Activated CD4-positive, CD25-positive, alpha-beta regulatory T cell treated with anti-CD3 and anti-CD28 coated beads, Interleukin-2, amount 50 U/mL, for 16 hours (primary cell): ENCODE data around the gene SULF2.
A peak's percentile ranks its signal among the peaks of the same experiment; 100 is the strongest.

Experiments
- DNase-seq: peaks from one replicate; pipeline ENCODE4 v3.0.0-alpha.2; 2020; ENCODE audit warnings: low read depth, low spot score

SULF2 gene

GRCh38 chr20:47684306-47685080 is 100.8 kb downstream of the SULF2 start:
- no peak for DNase-seq

- no peak for DNase-seq
Measured at GRCh38 chr20:47682916-47683315, 102.4 kb downstream of the SULF2 start.

- DNase-seq: no peak
Measured at GRCh38 chr20:47682028-47682783, 103.1 kb downstream of the SULF2 start.

- no peak for DNase-seq
Measured at GRCh38 chr20:47680804-47681529, 104.3 kb downstream of the SULF2 start.

- DNase-seq: no peak
Measured at GRCh38 chr20:47679462-47679861, 105.8 kb downstream of the SULF2 start.

GRCh38 chr20:47678536-47678935 is 106.7 kb downstream of the SULF2 start:
- no peak for DNase-seq

- peak; percentile 11 for DNase-seq
Measured at GRCh38 chr20:47677635-47678453, 107.4 kb downstream of the SULF2 start.

- DNase-seq: no peak
Measured at GRCh38 chr20:47676912-47677634, 108.2 kb downstream of the SULF2 start.

- DNase-seq: no peak
Measured at GRCh38 chr20:47676219-47676721, 109.0 kb downstream of the SULF2 start.

- DNase-seq: no peak
Measured at GRCh38 chr20:47675190-47676142, 109.8 kb downstream of the SULF2 start.

- DNase-seq: no peak
Measured at GRCh38 chr20:47674686-47675085, 110.6 kb downstream of the SULF2 start.

- DNase-seq: no peak
Measured at GRCh38 chr20:47674145-47674544, 111.1 kb downstream of the SULF2 start.

GRCh38 chr20:47673671-47673955 is 111.7 kb downstream of the SULF2 start:
- DNase-seq: no peak

- DNase-seq: no peak
Measured at GRCh38 chr20:47672886-47673670, 112.2 kb downstream of the SULF2 start.

- DNase-seq: no peak
Measured at GRCh38 chr20:47672166-47672565, 113.1 kb downstream of the SULF2 start.

- DNase-seq: no peak
Measured at GRCh38 chr20:47670913-47671312, 114.4 kb downstream of the SULF2 start.

GRCh38 chr20:47669927-47670890 is 115.1 kb downstream of the SULF2 start:
- no peak for DNase-seq

GRCh38 chr20:47669489-47669888 is 115.8 kb downstream of the SULF2 start:
- DNase-seq: no peak
